Measurements from ENCODE around the gene MATN3.

The MATN3 gene

GRCh38 chr2:20021405-20022009 lies 9.0 kb upstream of the MATN3 start:
- no peak for TF ChIP-seq CTCF (IDR thresholded peaks at IDR 0.05)

- no peak for TF ChIP-seq CTCF (IDR thresholded peaks at IDR 0.05)
Measured at GRCh38 chr2:20019747-20020146, 7.3 kb upstream of the MATN3 start.

GRCh38 chr2:20018601-20019152 lies 6.2 kb upstream of the MATN3 start:
- no peak for TF ChIP-seq CTCF (IDR thresholded peaks at IDR 0.05)

GRCh38 chr2:20016346-20016745 lies 3.9 kb upstream of the MATN3 start:
- no peak for TF ChIP-seq CTCF (IDR thresholded peaks at IDR 0.05)

GRCh38 chr2:20015482-20016083 lies 3.1 kb upstream of the MATN3 start:
- peak; percentile 52 for TF ChIP-seq CTCF (IDR thresholded peaks at IDR 0.05)

- TF ChIP-seq CTCF (IDR thresholded peaks at IDR 0.05) = no peak
Measured at GRCh38 chr2:20013126-20013849, 820 bp upstream of the MATN3 start.

- TF ChIP-seq CTCF (IDR thresholded peaks at IDR 0.05) = no peak
Measured at GRCh38 chr2:20012032-20012281, 511 bp downstream of the MATN3 start.
